Mesenchymal stem cell (in vitro differentiated cells and primary cell): ENCODE results near the gene SOX6.

ENCODE experiments used
- DNase-seq: peaks from one replicate; pipeline ENCODE4 v3.0.0-alpha.2; 2013
- H2AFZ ChIP-seq: one replicate; pipeline ENCODE4 v1.6.1; 2013; ENCODE audit warnings: low read depth, mild to moderate bottlenecking, control low read depth, inconsistent platforms, low read length, moderate library complexity
- H2AK5ac ChIP-seq: 2 replicates; pipeline ENCODE4 v1.6.1; 2013; ENCODE audit warnings: low read length, moderate library complexity, mild to moderate bottlenecking, inconsistent platforms; ENCODE audit not compliant: severe bottlenecking
- H2BK120ac ChIP-seq: one replicate; pipeline ENCODE4 v1.6.1; 2013; ENCODE audit warnings: low read depth, mild to moderate bottlenecking, inconsistent platforms, low read length, moderate library complexity
- H2BK12ac ChIP-seq, 2 experiments: one replicate each; pipeline ENCODE4 v1.6.1; 2013; ENCODE audit warnings: inconsistent platforms in 2 of 2, low read length in 2 of 2, mild to moderate bottlenecking in 2 of 2, moderate library complexity in 2 of 2, control low read depth in 1 of 2
- H2BK15ac ChIP-seq: one replicate; pipeline ENCODE4 v1.6.1; 2013; ENCODE audit warnings: mild to moderate bottlenecking, low read depth, inconsistent platforms; ENCODE audit not compliant: poor library complexity, severe bottlenecking
- H2BK5ac ChIP-seq: 2 replicates; pipeline ENCODE4 v1.6.1; 2013; ENCODE audit warnings: low read depth, mild to moderate bottlenecking, low read length, control low read depth, inconsistent platforms; ENCODE audit not compliant: poor library complexity, severe bottlenecking
- H3K14ac ChIP-seq, 2 experiments: one replicate each; pipeline ENCODE4 v1.6.1; 2013; ENCODE audit warnings: inconsistent platforms in 2 of 2, low read length in 2 of 2, control low read depth in 1 of 2, mild to moderate bottlenecking in 1 of 2, moderate library complexity in 1 of 2
- H3K18ac ChIP-seq, 2 experiments: one replicate each; pipeline ENCODE4 v1.6.1; 2013; ENCODE audit warnings: inconsistent platforms in 2 of 2, low read length in 2 of 2, control low read depth in 1 of 2, low read depth in 1 of 2, mild to moderate bottlenecking in 1 of 2
- H3K23ac ChIP-seq, 2 experiments: one replicate each; pipeline ENCODE4 v1.6.1; 2013; ENCODE audit warnings: inconsistent platforms in 2 of 2, low read length in 2 of 2, mild to moderate bottlenecking in 2 of 2, moderate library complexity in 2 of 2, control low read depth in 1 of 2
- H3K27ac ChIP-seq: 2 replicates; pipeline ENCODE4 v1.5.1; 2013; ENCODE audit warnings: mild to moderate bottlenecking, moderate library complexity, low read length, control low read depth, inconsistent platforms; ENCODE audit not compliant: poor library complexity, severe bottlenecking
- H3K27me3 ChIP-seq, 2 experiments: 2 replicates each; pipeline versions ENCODE4 v1.6.1 to v1.7.0; 2013; ENCODE audit warnings: low read length in 2 of 2, mild to moderate bottlenecking in 2 of 2, moderate library complexity in 2 of 2, control low read depth in 1 of 2, inconsistent platforms in 1 of 2; ENCODE audit not compliant: control insufficient read depth in 1 of 2, insufficient read depth in 1 of 2
- H3K36me3 ChIP-seq, 2 experiments: 2 replicates each; pipeline versions ENCODE4 v1.6.1 to v1.7.0; 2013; ENCODE audit warnings: low read length in 2 of 2, control low read depth in 1 of 2, inconsistent platforms in 1 of 2, low read depth in 1 of 2, mild to moderate bottlenecking in 1 of 2; ENCODE audit not compliant: insufficient read depth in 2 of 2, control insufficient read depth in 1 of 2
- H3K4ac ChIP-seq, 2 experiments: one replicate each; pipeline ENCODE4 v1.6.1; 2013; ENCODE audit warnings: inconsistent platforms in 2 of 2, low read length in 2 of 2, mild to moderate bottlenecking in 2 of 2, moderate library complexity in 2 of 2, control low read depth in 1 of 2, low read depth in 1 of 2
- H3K4me1 ChIP-seq: 2 replicates; pipeline ENCODE4 v1.6.1; 2013; ENCODE audit warnings: low read depth, low read length, control low read depth; ENCODE audit not compliant: control insufficient read depth, insufficient read depth
- H3K4me2 ChIP-seq: 2 replicates; pipeline ENCODE4 v1.6.1; 2013; ENCODE audit warnings: low read length, mild to moderate bottlenecking, inconsistent platforms; ENCODE audit not compliant: poor library complexity, severe bottlenecking
- H3K4me3 ChIP-seq, 2 experiments: 2 replicates each; pipeline versions ENCODE4 v1.5.1 to v1.7.0; 2013; ENCODE audit warnings: low read length in 2 of 2, mild to moderate bottlenecking in 2 of 2, control low read depth in 1 of 2, low read depth in 1 of 2; ENCODE audit not compliant: insufficient read depth in 1 of 2
- H3K79me1 ChIP-seq: replicated peaks from 2 replicates; pipeline ENCODE4 v1.6.1; 2013; ENCODE audit warnings: mild to moderate bottlenecking, control low read depth, low read length, inconsistent platforms; ENCODE audit not compliant: poor library complexity, severe bottlenecking
- H3K9ac ChIP-seq: 2 replicates; pipeline ENCODE4 v1.7.0; 2013; ENCODE audit warnings: mild to moderate bottlenecking, low read length, moderate library complexity
- H3K9me3 ChIP-seq: 2 replicates; pipeline ENCODE4 v1.7.0; 2013; ENCODE audit warnings: mild to moderate bottlenecking, low read length; ENCODE audit not compliant: control insufficient read depth
- H4K8ac ChIP-seq: one replicate; pipeline ENCODE4 v1.6.1; 2013; ENCODE audit warnings: inconsistent platforms, mild to moderate bottlenecking, low read length, moderate library complexity
- H4K91ac ChIP-seq: one replicate; pipeline ENCODE4 v1.6.1; 2013; ENCODE audit warnings: mild to moderate bottlenecking, low read length, inconsistent platforms
- WGBS: methylation state at CpG from one replicate; pipeline ENCODE4 v1.1.7; 2013; ENCODE audit warnings: mixed read lengths; 5-methylcytosine and 5-hydroxymethylcytosine counted together

The SOX6 gene

DNA sequence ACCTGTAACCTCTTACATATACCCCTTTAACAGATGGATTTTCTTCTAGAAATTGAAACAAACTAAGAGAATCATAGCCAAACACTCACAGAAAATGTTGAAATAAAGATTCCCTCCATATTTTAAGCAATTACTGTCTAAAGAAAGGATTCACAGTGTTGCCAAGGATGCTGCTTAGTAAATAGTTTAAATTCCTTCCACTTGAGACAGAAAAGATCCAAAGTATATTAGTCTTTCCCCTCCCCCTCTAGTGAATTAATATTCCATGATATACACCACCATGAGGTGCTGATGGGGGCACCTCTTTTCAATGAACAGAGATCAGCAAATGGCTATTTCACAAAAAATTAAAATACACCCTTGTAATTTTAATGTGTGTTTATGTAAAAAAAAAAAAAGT, 186.8 kb downstream of the SOX6 start:
- H3K9ac ChIP-seq = no peak overlapping the region
- H3K27me3 ChIP-seq = no peaks in the 10 kb centered on the region
- no peak overlapping the region for H2AFZ ChIP-seq
- H3K36me3 ChIP-seq = no peaks in the 10 kb centered on the region
- no peak overlapping the region for H2AK5ac ChIP-seq
- no peak overlapping the region for H3K23ac ChIP-seq
- no peak for DNase-seq
- H3K4me3 ChIP-seq = no peak overlapping the region
- H2BK120ac ChIP-seq = no peak overlapping the region
- no peak overlapping the region for H4K8ac ChIP-seq
- no peak overlapping the region for H3K18ac ChIP-seq
- no peak overlapping the region for H3K4ac ChIP-seq
- H3K4me1 ChIP-seq = no peaks in the 10 kb centered on the region
- H4K91ac ChIP-seq = no peak overlapping the region
- no peaks in the 10 kb centered on the region for H3K79me1 ChIP-seq
- no peak overlapping the region for H2BK12ac ChIP-seq
- no peak overlapping the region for H3K14ac ChIP-seq
- no peak overlapping the region for H3K4me2 ChIP-seq
- no peaks in the 10 kb centered on the region for H3K9me3 ChIP-seq
- no peak overlapping the region for H2BK15ac ChIP-seq
- H3K27ac ChIP-seq = no peak overlapping the region
- no peak overlapping the region for H2BK5ac ChIP-seq

DNA sequence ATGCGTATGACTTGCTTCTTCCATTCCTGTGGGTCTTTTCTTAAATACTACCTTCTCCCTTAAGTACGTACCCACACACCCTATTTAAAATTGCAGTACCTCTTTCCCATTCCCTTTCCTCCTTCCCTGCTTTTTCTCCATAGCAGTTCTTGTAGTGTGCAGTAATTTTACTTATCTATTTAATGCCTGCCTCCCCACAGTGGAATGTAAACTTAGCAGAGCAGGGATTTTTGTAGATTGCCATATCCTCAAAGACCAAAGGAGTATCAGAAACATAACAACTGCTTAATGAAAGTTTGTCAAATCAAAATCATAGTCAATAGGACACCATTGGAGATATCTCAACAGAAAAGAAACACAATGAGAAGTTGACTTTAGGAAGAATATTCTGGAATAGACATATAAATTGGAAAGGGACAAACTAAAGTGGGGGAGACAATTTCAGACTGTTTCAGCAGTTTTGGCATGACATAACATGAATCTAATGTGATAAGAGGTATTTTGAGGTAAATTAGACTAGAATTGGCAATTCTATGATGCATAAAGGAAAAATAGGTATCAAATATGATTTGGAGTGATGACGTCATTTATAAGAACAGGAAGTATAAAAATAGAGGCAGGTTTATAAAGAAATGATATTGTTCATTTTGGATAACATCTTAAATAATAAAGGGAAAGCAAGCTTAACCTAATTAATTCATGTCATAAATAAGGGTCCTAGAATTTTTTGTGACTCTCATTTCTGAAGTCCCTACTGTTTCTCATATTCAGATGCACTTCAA, 188.4 kb downstream of the SOX6 start:
- no peak overlapping the region for H3K4ac ChIP-seq
- H3K9me3 ChIP-seq = no peaks in the 10 kb centered on the region
- H3K14ac ChIP-seq = no peak overlapping the region
- no peaks in the 10 kb centered on the region for H3K36me3 ChIP-seq
- H3K27ac ChIP-seq = no peak overlapping the region
- H2BK5ac ChIP-seq = no peak overlapping the region
- H4K91ac ChIP-seq = no peak overlapping the region
- H3K18ac ChIP-seq = no peak overlapping the region
- DNase-seq = peak; percentile 27
- H3K4me3 ChIP-seq = no peak overlapping the region
- no peaks in the 10 kb centered on the region for H3K27me3 ChIP-seq
- H3K4me2 ChIP-seq = no peak overlapping the region
- no peak overlapping the region for H3K23ac ChIP-seq
- no peaks in the 10 kb centered on the region for H3K4me1 ChIP-seq
- H3K79me1 ChIP-seq = no peaks in the 10 kb centered on the region
- H2AFZ ChIP-seq = no peak overlapping the region
- H2BK12ac ChIP-seq = no peak overlapping the region
- WGBS = 97% methylated on average over 3 of the region's 3 CpGs
- no peak overlapping the region for H3K9ac ChIP-seq
- H2BK15ac ChIP-seq = no peak overlapping the region
- H2BK120ac ChIP-seq = no peak overlapping the region
- no peak overlapping the region for H2AK5ac ChIP-seq
- H4K8ac ChIP-seq = no peak overlapping the region

DNA sequence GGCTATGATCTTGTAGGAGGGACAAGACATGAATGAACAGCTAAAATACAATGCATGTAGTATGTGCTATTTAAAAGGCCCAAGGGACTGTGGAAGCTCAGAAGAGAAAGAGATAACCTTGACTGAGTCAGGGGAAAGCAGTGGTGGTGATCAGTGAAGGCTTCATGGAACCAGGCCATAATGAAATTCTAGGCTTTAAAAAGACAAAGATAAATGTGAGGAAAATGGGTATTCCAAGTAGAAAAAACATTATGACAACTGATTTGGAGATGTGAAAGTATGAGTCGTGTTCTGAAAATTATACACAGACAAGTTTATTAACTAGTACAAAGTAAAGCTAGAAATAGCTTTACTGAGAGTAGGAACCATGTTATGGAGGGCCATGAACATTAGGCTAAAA, 189.8 kb downstream of the SOX6 start:
- H4K91ac ChIP-seq = no peak overlapping the region
- no peak overlapping the region for H3K4me2 ChIP-seq
- no peak overlapping the region for H3K27ac ChIP-seq
- no peak overlapping the region for H2BK5ac ChIP-seq
- no peaks in the 10 kb centered on the region for H3K27me3 ChIP-seq
- no peak overlapping the region for H2AFZ ChIP-seq
- no peak overlapping the region for H2BK120ac ChIP-seq
- H3K4ac ChIP-seq = no peak overlapping the region
- H4K8ac ChIP-seq = no peak overlapping the region
- no peaks in the 10 kb centered on the region for H3K36me3 ChIP-seq
- H2BK15ac ChIP-seq = no peak overlapping the region
- WGBS = no CpG with 5 or more reads among the region's 1 CpG
- no peaks in the 10 kb centered on the region for H3K4me1 ChIP-seq
- H3K23ac ChIP-seq = no peak overlapping the region
- DNase-seq = no peak
- no peak overlapping the region for H3K4me3 ChIP-seq
- no peak overlapping the region for H3K18ac ChIP-seq
- H3K14ac ChIP-seq = no peak overlapping the region
- H3K9me3 ChIP-seq = no peaks in the 10 kb centered on the region
- no peak overlapping the region for H3K9ac ChIP-seq
- no peak overlapping the region for H2AK5ac ChIP-seq
- peaks cover 2% of the 10 kb centered on the region for H3K79me1 ChIP-seq
- H2BK12ac ChIP-seq = no peak overlapping the region

DNA sequence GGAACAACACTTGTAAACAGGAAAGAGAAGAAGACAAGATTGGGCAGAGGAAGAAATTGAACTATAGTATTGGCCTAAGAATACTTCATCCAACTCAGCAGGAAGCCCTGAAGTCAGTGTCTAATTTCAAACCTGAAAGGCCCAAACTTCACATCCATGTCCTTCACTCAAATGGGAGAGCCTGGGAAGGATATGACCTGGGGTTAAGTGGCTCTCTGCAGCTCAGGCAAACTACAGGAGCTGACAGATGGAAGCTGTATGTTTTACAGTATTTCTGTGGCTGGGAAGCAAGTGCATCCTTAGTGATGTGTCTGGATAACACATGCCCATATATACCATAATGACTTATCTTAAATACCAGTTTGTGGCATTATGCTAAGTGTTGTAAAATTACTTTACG, 196.2 kb downstream of the SOX6 start:
- no peak overlapping the region for H3K27ac ChIP-seq

More for the DNA sequence above, 196.2 kb downstream of the SOX6 start:
- H2AFZ ChIP-seq = no peak overlapping the region
- H4K91ac ChIP-seq = no peak overlapping the region
- no peaks in the 10 kb centered on the region for H3K4me1 ChIP-seq
- H3K4me2 ChIP-seq = no peak overlapping the region
- H3K36me3 ChIP-seq = no peaks in the 10 kb centered on the region
- no peaks in the 10 kb centered on the region for H3K27me3 ChIP-seq
- peaks cover 2% of the 10 kb centered on the region for H3K79me1 ChIP-seq
- H2BK12ac ChIP-seq = no peak overlapping the region
- WGBS = no CpG with 5 or more reads among the region's 1 CpG
- no peak overlapping the region for H3K23ac ChIP-seq
- no peak overlapping the region for H2BK5ac ChIP-seq
- no peak overlapping the region for H3K4me3 ChIP-seq
- H3K14ac ChIP-seq = no peak overlapping the region
- H3K4ac ChIP-seq = no peak overlapping the region
- no peak overlapping the region for H3K18ac ChIP-seq
- DNase-seq = peak; percentile 29
- no peak overlapping the region for H2BK120ac ChIP-seq
- no peaks in the 10 kb centered on the region for H3K9me3 ChIP-seq
- H3K9ac ChIP-seq = no peak overlapping the region
- H2AK5ac ChIP-seq = no peak overlapping the region
- H4K8ac ChIP-seq = no peak overlapping the region
- no peak overlapping the region for H2BK15ac ChIP-seq
